Transverse colon (tissue), 4 donors: Measurements from ENCODE around the gene STRA6. TPM values are rescaled to one million over a fixed set of nuclear protein-coding genes. Genes with fewer than 3 reads are reported as not detected.

Experiments used
- DNase-seq: peaks from one replicate; pipeline ENCODE4 v3.0.0-alpha.2; 2019
- H3K27ac ChIP-seq, 4 donors: fragments of 200-600 bp; sonication (generic); 2 replicates each; pipeline ENCODE4 v1.5.1; 2016 to 2018; ENCODE audit warnings: inconsistent platforms in 4 of 4
- H3K27me3 ChIP-seq: fragments of 200-600 bp; sonication (generic); 2 replicates; pipeline ENCODE4 v1.5.1; 2017; ENCODE audit warnings: inconsistent platforms
- H3K36me3 ChIP-seq, 4 donors: fragments of 200-600 bp; sonication (generic); 2 replicates each; pipeline ENCODE4 v1.5.1; 2017 to 2019; ENCODE audit warnings: inconsistent platforms in 4 of 4
- H3K4me1 ChIP-seq, 4 donors: fragments of 200-600 bp; sonication (generic); 2 replicates each; pipeline ENCODE4 v1.5.1; 2017 to 2020; ENCODE audit warnings: inconsistent platforms in 4 of 4
- H3K4me3 ChIP-seq, 4 donors: fragments of 200-600 bp; sonication (generic); 1 replicate in 1 of 4; 2 replicates in 3 of 4; pipeline versions ENCODE4 v1.5.1 to v1.6.1; 2017 to 2019; ENCODE audit warnings: inconsistent platforms in 4 of 4
- H3K9me3 ChIP-seq, 2 donors: fragments of 200-600 bp; sonication (generic); 2 replicates each; pipeline ENCODE4 v1.5.1; 2017 to 2019; ENCODE audit warnings: inconsistent platforms in 2 of 2
- EP300 ChIP-seq: sonication (generic); formaldehyde crosslinking; IDR thresholded peaks from one replicate; pipeline ENCODE4 v1.6.1; 2017; ENCODE audit warnings: antibody characterized with exemption, low read depth
- POLR2A ChIP-seq: fragments of 450-650 bp; IDR thresholded peaks from one replicate; pipeline ENCODE4 v1.6.1; 2016; ENCODE audit warnings: antibody characterized with exemption, mild to moderate bottlenecking, moderate library complexity
- POLR2AphosphoS5 ChIP-seq, 3 donors: sonication (generic); formaldehyde crosslinking; IDR thresholded peaks; one replicate each; pipeline ENCODE4 v1.6.1; 2016; ENCODE audit warnings: antibody characterized with exemption in 3 of 3
- WGBS, 2 donors: methylation state at CpG; one replicate each; pipeline ENCODE4 v1.1.5; 2018; ENCODE audit warnings: low coverage in 1 of 2; 5-methylcytosine and 5-hydroxymethylcytosine counted together
- in situ Hi-C, 4 donors: fragments of 200-750 bp; cut with MboI; loops; one replicate each; pipeline versions ENCODE4 v1.15.0 to v1.15.1; 2017; ENCODE audit warnings: low sequenced_read_pairs in 3 of 4, low pct_ligation_motif_present in 1 of 4, low pct_unique_long_range_greater_than_20kb in 1 of 4
- intact Hi-C: fragments of 100-400 bp; cut with DNase I; formaldehyde crosslinking; loops from one replicate; pipeline ENCODE4 v1.15.1; 2023; ENCODE audit warnings: low total_unique reads
- total RNA-seq, 4 donors: library from RNA; depleted of rRNA; stranded (reverse); fragments of >200 nt; gene quantifications; one replicate each; pipeline ENCODE4 v1.1.0, GENCODE V29; 2016
- TF ChIP-seq, protein P1 (sequence below), 5 experiments: fragments of 200-600 bp in 3 of 5; fragments of 450-650 bp in 2 of 5; sonication (generic) in 3 of 5; IDR thresholded peaks; 1 replicate in 2 of 5; 2 replicates in 3 of 5; pipeline ENCODE4 v1.5.1; 2016 to 2017; ENCODE audit warnings: antibody characterized with exemption in 5 of 5, inconsistent platforms in 3 of 5, mild to moderate bottlenecking in 2 of 5, moderate library complexity in 1 of 5

Gene STRA6
- total RNA-seq, 4 donors from 2014 or later: not detected

DNA sequence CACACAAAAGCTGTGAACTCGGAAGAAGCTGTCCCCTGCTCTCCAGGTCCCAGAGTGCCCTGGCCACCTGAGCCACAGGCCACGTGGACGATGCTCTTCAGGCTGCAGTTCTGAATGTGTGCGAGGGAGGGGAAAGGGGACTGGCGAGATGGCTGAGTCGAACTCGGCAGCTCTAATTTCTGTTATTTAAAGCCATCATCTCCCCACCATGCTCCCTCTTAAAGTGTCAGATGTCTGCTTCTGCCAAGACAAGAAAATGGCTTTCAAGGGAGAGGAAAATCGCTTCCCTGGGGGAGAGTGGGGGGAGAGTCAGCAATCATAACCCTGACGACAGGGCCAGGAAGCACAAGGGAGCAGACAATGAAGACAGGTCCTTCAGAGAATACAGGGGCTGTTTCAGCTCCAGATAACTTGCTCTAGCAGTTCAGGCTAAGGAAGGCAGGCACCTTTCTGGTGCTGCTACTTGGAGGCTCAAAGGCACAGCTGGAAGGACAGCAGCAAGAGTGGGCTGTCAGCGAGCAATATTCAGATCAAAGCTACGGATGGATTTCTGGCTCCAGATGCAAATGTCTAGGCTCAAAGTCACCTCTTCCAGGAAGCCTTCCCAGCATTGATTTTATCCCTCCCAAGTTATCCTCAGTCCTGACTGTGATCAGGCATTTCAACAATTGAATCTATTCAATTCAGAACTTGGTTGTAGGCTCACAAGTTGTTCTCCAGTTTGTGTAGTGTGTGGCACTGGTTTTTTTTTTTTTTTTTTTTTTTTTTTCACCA, 18.1 kb upstream of the STRA6 start:
- 70 to 80% methylated on average over 4 to 11 of the region's 11 CpGs for WGBS, 2 donors
- no peak overlapping the region for H3K27ac ChIP-seq

DNA sequence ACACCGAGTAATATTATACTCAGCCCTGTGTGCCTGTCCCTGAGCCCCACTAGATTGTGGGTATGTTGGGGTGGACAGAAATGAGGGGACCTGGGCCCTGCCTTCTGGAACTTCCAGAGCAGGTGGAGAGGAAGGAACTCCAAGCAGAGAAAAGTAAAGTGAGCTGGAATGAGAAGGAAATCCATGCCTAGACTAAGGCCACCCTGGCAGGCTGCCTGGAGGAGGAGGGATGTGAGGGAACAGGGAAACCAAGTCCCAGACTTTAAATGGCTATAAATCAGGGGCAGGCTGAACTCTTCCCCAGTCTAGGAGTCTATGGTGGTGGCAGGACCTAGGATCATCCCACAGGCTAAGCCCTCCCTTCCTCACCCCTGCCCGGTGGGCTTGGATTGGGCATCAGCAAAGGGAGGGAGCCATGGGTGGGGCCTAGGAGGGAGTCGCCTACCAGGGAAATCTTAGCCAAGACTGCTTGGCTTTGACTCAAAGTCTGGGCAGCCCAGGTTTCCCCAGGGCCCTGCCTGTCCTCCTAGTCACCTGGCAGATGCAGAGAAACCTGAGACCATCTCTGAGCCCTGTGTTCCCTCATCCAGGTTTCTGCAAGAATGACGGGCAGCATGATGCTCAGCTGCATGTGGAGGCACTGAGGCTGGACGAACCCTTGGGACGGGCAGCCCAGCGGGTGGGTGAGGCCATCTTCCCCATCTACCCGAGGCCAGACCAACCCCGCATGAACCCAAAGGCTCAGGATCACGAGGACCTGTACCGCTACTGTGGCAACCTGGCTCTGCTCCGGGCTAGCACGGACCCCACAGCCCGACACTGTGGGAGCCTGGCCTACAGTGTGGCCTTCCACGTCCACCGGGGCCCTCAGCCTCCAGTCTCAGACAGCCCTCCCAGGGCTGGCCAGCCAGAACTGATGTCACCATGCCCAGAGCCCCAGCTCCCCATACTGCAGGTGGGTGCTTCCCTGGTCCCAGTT, 15.6 kb upstream of the STRA6 start:
- in situ Hi-C loops (no loop called here), intact Hi-C loops (no loop called here)
- no peak for DNase-seq
- Histone ChIP-seq H3K9me3 (no peaks in the 10 kb centered on the region), H3K36me3 (no peaks in the 10 kb centered on the region), H3K27me3 (peaks cover 3% of the 10 kb centered on the region), H3K4me3 (no peak overlapping the region), H3K27ac (no peak overlapping the region), H3K4me1 (peaks cover 0 to 9% (median 0%) of the 10 kb centered on the region in 4 donors)
- WGBS, 2 donors: 87% methylated on average over 13 of the region's 16 CpGs; no CpG with 5 or more reads in 1 of the 2 donors
- TF ChIP-seq POLR2AphosphoS5 (IDR thresholded peaks at IDR 0.05) (no peak), EP300 (no peak), POLR2A (no peak)
- TF ChIP-seq, protein P1, sequence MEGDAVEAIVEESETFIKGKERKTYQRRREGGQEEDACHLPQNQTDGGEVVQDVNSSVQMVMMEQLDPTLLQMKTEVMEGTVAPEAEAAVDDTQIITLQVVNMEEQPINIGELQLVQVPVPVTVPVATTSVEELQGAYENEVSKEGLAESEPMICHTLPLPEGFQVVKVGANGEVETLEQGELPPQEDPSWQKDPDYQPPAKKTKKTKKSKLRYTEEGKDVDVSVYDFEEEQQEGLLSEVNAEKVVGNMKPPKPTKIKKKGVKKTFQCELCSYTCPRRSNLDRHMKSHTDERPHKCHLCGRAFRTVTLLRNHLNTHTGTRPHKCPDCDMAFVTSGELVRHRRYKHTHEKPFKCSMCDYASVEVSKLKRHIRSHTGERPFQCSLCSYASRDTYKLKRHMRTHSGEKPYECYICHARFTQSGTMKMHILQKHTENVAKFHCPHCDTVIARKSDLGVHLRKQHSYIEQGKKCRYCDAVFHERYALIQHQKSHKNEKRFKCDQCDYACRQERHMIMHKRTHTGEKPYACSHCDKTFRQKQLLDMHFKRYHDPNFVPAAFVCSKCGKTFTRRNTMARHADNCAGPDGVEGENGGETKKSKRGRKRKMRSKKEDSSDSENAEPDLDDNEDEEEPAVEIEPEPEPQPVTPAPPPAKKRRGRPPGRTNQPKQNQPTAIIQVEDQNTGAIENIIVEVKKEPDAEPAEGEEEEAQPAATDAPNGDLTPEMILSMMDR (IDR thresholded peaks at IDR 0.05): no peak

More for the DNA sequence above, 18.1 kb upstream of the STRA6 start:
- in situ Hi-C loops: no loop called here
- Histone ChIP-seq H3K9me3 (no peaks in the 10 kb centered on the region), H3K27me3 (peaks cover 4% of the 10 kb centered on the region), H3K4me3 (no peak overlapping the region), H3K4me1 (peaks cover 0 to 12% (median 0%) of the 10 kb centered on the region in 4 donors), H3K36me3 (no peaks in the 10 kb centered on the region)
- intact Hi-C loops: no loop called here
- TF ChIP-seq EP300: no peak
- TF ChIP-seq POLR2AphosphoS5 (IDR thresholded peaks at IDR 0.05): no peak
- TF ChIP-seq POLR2A: no peak
- TF ChIP-seq, protein P1 (IDR thresholded peaks at IDR 0.05): no peak
- DNase-seq: no peak

DNA sequence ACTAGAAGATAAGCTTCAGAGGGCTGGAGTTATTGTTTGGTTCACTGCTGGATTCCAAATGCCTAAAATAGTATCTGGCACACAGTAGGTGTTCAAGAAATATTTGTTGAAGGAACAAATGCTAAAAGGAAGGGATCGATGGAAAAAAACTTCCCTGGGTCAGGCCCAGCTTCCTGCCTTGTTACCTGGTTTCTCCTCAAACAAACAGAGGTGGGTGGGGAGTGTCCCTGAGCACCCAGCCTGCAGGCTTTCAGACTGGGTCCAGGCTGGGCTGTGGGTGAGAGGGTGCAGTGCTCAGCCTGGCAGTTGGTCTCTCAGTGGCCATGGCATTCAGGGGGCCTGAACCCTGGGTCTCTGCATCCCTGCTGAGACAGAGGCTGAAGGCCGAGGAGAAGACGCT, 14.4 kb upstream of the STRA6 start:
- H3K27ac ChIP-seq: no peak overlapping the region
- no peaks in the 10 kb centered on the region for H3K4me1 ChIP-seq
- no peaks in the 10 kb centered on the region for H3K36me3 ChIP-seq
- H3K9me3 ChIP-seq: no peaks in the 10 kb centered on the region
- DNase-seq: no peak
- intact Hi-C loops (no loop called here), in situ Hi-C loops (no loop called here)
- H3K27me3 ChIP-seq: no peaks in the 10 kb centered on the region
- TF ChIP-seq EP300: no peak
- no peak for TF ChIP-seq POLR2A
- TF ChIP-seq, protein P1 (IDR thresholded peaks at IDR 0.05): no peak
- TF ChIP-seq POLR2AphosphoS5 (IDR thresholded peaks at IDR 0.05): no peak
- H3K4me3 ChIP-seq: no peak overlapping the region
- WGBS, 2 donors: 68% methylated on average over 3 of the region's 3 CpGs; no CpG with 5 or more reads in 1 of the 2 donors

DNA sequence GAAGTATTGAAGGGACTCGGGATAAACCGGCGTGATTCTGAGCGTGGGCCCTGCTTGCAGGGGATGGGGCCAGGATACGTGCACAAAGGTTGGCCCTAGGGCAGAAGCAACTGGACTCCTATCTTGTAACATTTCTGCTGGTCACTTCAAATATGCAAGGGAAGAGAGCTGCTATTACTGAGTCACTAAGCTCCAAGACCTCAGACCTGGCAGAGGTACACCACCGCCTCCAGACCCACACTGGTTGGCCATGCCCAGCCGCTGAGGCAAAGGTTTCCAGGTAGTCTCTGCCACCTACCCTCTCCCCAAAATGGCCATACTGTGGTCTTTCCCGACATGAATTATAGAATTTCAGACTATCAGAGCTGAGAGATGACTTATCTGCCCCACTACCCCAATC, 13.4 kb upstream of the STRA6 start:
- Histone ChIP-seq H3K9me3 (no peaks in the 10 kb centered on the region), H3K27ac (no peak overlapping the region), H3K4me3 (no peak overlapping the region), H3K4me1 (no peaks in the 10 kb centered on the region), H3K27me3 (no peaks in the 10 kb centered on the region), H3K36me3 (no peaks in the 10 kb centered on the region)
- no peak for TF ChIP-seq POLR2A
- TF ChIP-seq, protein P1 (IDR thresholded peaks at IDR 0.05): no peak
- TF ChIP-seq POLR2AphosphoS5 (IDR thresholded peaks at IDR 0.05): no peak
- TF ChIP-seq EP300: no peak
- 90% methylated on average over 8 of the region's 8 CpGs; no CpG with 5 or more reads in 1 of the 2 donors for WGBS, 2 donors
- in situ Hi-C loops: no loop called here
- intact Hi-C loops: no loop called here
- DNase-seq: no peak
